Hematopoietic multipotent progenitor cell treated with erythropoietin and hydrocortisone succinate and interleukin-3 and kit ligand, for 6 days (in vitro differentiated cells): ENCODE results near the gene FAIM2.
A peak's percentile ranks its signal among the peaks of the same experiment; 100 is the strongest.
"Not testable (repeated sequence)": the region's sequence is repeated elsewhere in the genome, so short reads cannot be mapped to it uniquely, and the experiment has no call there.

Experiments used
- DNase-seq: peaks from one replicate; pipeline ENCODE4 v3.0.0-alpha.2; 2015

The FAIM2 gene

GRCh38 chr12:49855890-49856289 is 47.8 kb downstream of the FAIM2 start:
- DNase-seq: not testable (repeated sequence)

GRCh38 chr12:49854976-49855375 is 48.7 kb downstream of the FAIM2 start:
- no peak for DNase-seq

GRCh38 chr12:49853671-49854070 is 50.0 kb downstream of the FAIM2 start:
- DNase-seq: no peak

GRCh38 chr12:49847161-49847560 is 56.5 kb downstream of the FAIM2 start:
- no peak for DNase-seq

- DNase-seq: no peak
Measured at GRCh38 chr12:49846032-49846431, 57.7 kb downstream of the FAIM2 start.

- no peak for DNase-seq
Measured at GRCh38 chr12:49843876-49844437, 59.7 kb downstream of the FAIM2 start.

- no peak for DNase-seq
Measured at GRCh38 chr12:49843411-49843810, 60.3 kb downstream of the FAIM2 start.

- DNase-seq: peak; percentile 95
Measured at GRCh38 chr12:49842519-49843352, 61.0 kb downstream of the FAIM2 start, which contains the start of gene BCDIN3D. Gene BCDIN3D, minus strand, starts transcription at chr12:49843106. Its CDS starts 19 bp downstream, at chr12:49843087.

GRCh38 chr12:49838973-49839633 is 64.6 kb downstream of the FAIM2 start:
- peak; percentile 80 for DNase-seq

GRCh38 chr12:49832836-49833421 is 70.8 kb downstream of the FAIM2 start:
- DNase-seq: no peak

GRCh38 chr12:49831717-49832116 is 72.0 kb downstream of the FAIM2 start:
- DNase-seq: no peak

GRCh38 chr12:49828133-49829091 is 75.3 kb downstream of the FAIM2 start, which contains the start of gene NCKAP5L:
Gene NCKAP5L, minus strand, starts transcription at chr12:49828413. Its CDS starts 24,369 bp downstream, at chr12:49804044.
- peak; percentile 98 for DNase-seq

GRCh38 chr12:49827401-49828099 is 76.2 kb downstream of the FAIM2 start:
- DNase-seq: peak; percentile 61

GRCh38 chr12:49827051-49827400 is 76.7 kb downstream of the FAIM2 start:
- DNase-seq: no peak

GRCh38 chr12:49825971-49826421 is 77.7 kb downstream of the FAIM2 start:
- no peak for DNase-seq

GRCh38 chr12:49825360-49825970 is 78.2 kb downstream of the FAIM2 start:
- peak; percentile 54 for DNase-seq

- DNase-seq: peak; percentile 44
Measured at GRCh38 chr12:49824895-49825294, 78.8 kb downstream of the FAIM2 start.

- no peak for DNase-seq
Measured at GRCh38 chr12:49824416-49824815, 79.3 kb downstream of the FAIM2 start.

- no peak for DNase-seq
Measured at GRCh38 chr12:49823951-49824350, 79.7 kb downstream of the FAIM2 start.

- DNase-seq: no peak
Measured at GRCh38 chr12:49823350-49823749, 80.3 kb downstream of the FAIM2 start.
